Heart right ventricle (tissue), 16 donors: ENCODE measurements around the gene VPS37D. TPM values are rescaled to one million over a fixed set of nuclear protein-coding genes. Genes with fewer than 3 reads are reported as not detected.
A peak's percentile ranks its signal among the peaks of the same experiment; 100 is the strongest.

Experiments used
- ATAC-seq, 8 donors: fragments of 200-7000 bp; cut with Tn5 transposase; one replicate each; pipeline ENCODE4 v1.9.1; 2020; ENCODE audit warnings: mild to moderate bottlenecking in 8 of 8, moderate library complexity in 8 of 8, moderate number of reproducible peaks in 1 of 8
- DNase-seq, 2 donors: peaks; one replicate each; pipeline ENCODE4 v3.0.0-alpha.2; 2020
- H3K27ac ChIP-seq, 10 donors: fragments of 200-600 bp; sonication (generic) in 2 of 10; one replicate each; pipeline versions ENCODE4 v1.5.0 to v1.8.0; 2020 to 2022; ENCODE audit warnings: mild to moderate bottlenecking in 3 of 10
- H3K27me3 ChIP-seq, 7 donors: fragments of 200-600 bp; one replicate each; pipeline ENCODE4 v1.8.0; 2021 to 2022; ENCODE audit warnings: mild to moderate bottlenecking in 2 of 7
- H3K36me3 ChIP-seq, 9 donors: fragments of 200-600 bp; sonication (generic) in 1 of 9; one replicate each; pipeline versions ENCODE4 v1.5.0 to v1.8.0; 2020 to 2022; ENCODE audit warnings: mild to moderate bottlenecking in 2 of 9
- H3K4me1 ChIP-seq, 9 donors: fragments of 200-600 bp; sonication (generic) in 1 of 9; one replicate each; pipeline versions ENCODE4 v1.5.0 to v1.8.0; 2020 to 2022; ENCODE audit warnings: mild to moderate bottlenecking in 4 of 9
- H3K4me3 ChIP-seq, 10 donors: fragments of 200-600 bp; sonication (generic) in 2 of 10; one replicate each; pipeline versions ENCODE4 v1.5.0 to v1.8.0; 2020 to 2022; ENCODE audit warnings: mild to moderate bottlenecking in 7 of 10, moderate library complexity in 2 of 10
- H3K9me3 ChIP-seq, 11 donors: fragments of 200-600 bp in 10 of 11; sonication (generic) in 2 of 11; one replicate each; pipeline versions ENCODE4 v1.5.0 to v1.8.0; 2013 to 2022; ENCODE audit warnings: mild to moderate bottlenecking in 2 of 11, control low read depth in 1 of 11, moderate library complexity in 1 of 11
- WGBS, 2 donors: extraction: QIAGEN DNeasy Blood & Tissue Kit; methylation state at CpG; one replicate each; pipeline ENCODE4 v1.1.7; 2013; ENCODE audit warnings: inconsistent platforms in 1 of 2; 5-methylcytosine and 5-hydroxymethylcytosine counted together
- intact Hi-C, 10 donors: fragments of 100-400 bp; cut with DNase I; formaldehyde crosslinking; loops; one replicate each; pipeline versions ENCODE4 v1.11.1 to v1.14.2; 2022
- polyA plus RNA-seq, 2 donors: library from polyadenylated mRNA; stranded (reverse); fragments of 200-250 nt; gene quantifications; one replicate each; pipeline ENCODE4 v1.2.3, GENCODE V29; 2013
- total RNA-seq, 10 donors: library from RNA; stranded (reverse); fragmentation: NEBNext Ultra II Directional in 3 of 10; extraction: Animal tissue kit (Norgen Biotek cat#: 25700) in 3 of 10; gene quantifications; one replicate each; pipeline versions ENCODE4 v1.2.1 to v1.2.4, GENCODE V29; 2021 to 2023
- TF ChIP-seq, protein P1 (sequence below), 9 donors: fragments of 200-600 bp; sonication (generic) in 2 of 9; IDR thresholded peaks; one replicate each; pipeline versions ENCODE4 v1.5.0 to v1.8.0; 2021 to 2022; ENCODE audit warnings: antibody characterized with exemption in 9 of 9, mild to moderate bottlenecking in 5 of 9, moderate library complexity in 1 of 9
- donor health status: Arrhythmogenic right ventricular cardiomyopathy.
- donor health status: ischemic (EF 13 %, LVEDD 7.1; RV severe dilation, severe dysfunction).
- donor health status: healthy with polysubstance abuse.
- donor health status: DM: no; HTN: yes; CAD: no.
- donor health status: DM: no; HTN: no; CAD: no.
- donor health status: ischemic (EF 25% LVEDD 6.9; RV normal size, moderate dysfunction).
- donor health status: ischemic (EF 25% LVEDD 5.7; RV mildly dilated, moderate dysfunction).
- donor health status: healthy.
- donor health status: DM: yes; HTN: yes; CAD: no.
- donor health status: Ischemic cardiomyopathy.
- donor health status: ischemic (EF 35%, LVEDD 5.7; RV mildly dilated, moderate dysfunction).
- donor health status: nonischemic (EF 11% LVEDD 7.7; RV severe dilation, severe dysfunction).
- donor health status: DM: yes; HTN: yes; CAD: no.
- donor health status: PGD.
- donor health status: ischemic (EF 29% LVEDD 5.4; RV normal size, mild dysfunction).
- donor health status: nonischemic (EF 23%, LVEDD 6.1; RV moderate dilation, normal function).

VPS37D gene
- total and polyA plus RNA-seq, 12 donors = 1.1 to 3.6 (median 2.1) TPM

DNA sequence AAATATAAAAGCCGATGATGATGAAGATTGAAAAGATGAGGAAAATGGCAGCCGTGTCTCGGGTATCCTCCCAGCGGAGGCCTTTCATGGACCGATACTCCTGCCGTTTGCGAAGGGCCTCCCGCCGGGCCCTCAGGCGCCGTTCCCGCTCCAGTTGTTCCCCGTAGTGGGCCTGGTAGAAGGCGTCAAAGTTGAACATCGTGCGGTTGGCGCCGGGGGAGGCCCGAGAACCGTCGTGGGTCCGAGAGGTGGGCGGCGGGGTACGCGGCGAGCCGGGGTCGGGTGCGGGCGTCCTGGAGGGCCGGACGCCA lies 15.1 kb downstream of the VPS37D start:
- DNase-seq (no peak), ATAC-seq (no peak)
- H3K27me3 ChIP-seq = no peaks in the 10 kb centered on the region
- whole genome bisulfite sequencing, 2 donors = 0 to 1% methylated on average over 33 of the region's 33 CpGs
- peak overlapping the region in 9 of 10 donors; percentile 79 to 93 (median 87) for H3K27ac ChIP-seq
- intact Hi-C loops = loop anchor here in 2 of 10 donors (10.0 kb wide), 2 partner anchors 52 to 108 kb away; partner anchors contain the start of genes ABHD11 (in 1 of the 2) and TBL2 (in 1 of the 2)
- H3K9me3 ChIP-seq = no peaks in the 10 kb centered on the region
- H3K4me1 ChIP-seq = peaks cover 10 to 55% (median 33%) of the 10 kb centered on the region in 9 donors
- H3K36me3 ChIP-seq = peaks cover 0 to 34% (median 9%) of the 10 kb centered on the region in 9 donors
- peak overlapping the region; percentile 85 to 99 (median 96) for H3K4me3 ChIP-seq
- TF ChIP-seq, protein P1, sequence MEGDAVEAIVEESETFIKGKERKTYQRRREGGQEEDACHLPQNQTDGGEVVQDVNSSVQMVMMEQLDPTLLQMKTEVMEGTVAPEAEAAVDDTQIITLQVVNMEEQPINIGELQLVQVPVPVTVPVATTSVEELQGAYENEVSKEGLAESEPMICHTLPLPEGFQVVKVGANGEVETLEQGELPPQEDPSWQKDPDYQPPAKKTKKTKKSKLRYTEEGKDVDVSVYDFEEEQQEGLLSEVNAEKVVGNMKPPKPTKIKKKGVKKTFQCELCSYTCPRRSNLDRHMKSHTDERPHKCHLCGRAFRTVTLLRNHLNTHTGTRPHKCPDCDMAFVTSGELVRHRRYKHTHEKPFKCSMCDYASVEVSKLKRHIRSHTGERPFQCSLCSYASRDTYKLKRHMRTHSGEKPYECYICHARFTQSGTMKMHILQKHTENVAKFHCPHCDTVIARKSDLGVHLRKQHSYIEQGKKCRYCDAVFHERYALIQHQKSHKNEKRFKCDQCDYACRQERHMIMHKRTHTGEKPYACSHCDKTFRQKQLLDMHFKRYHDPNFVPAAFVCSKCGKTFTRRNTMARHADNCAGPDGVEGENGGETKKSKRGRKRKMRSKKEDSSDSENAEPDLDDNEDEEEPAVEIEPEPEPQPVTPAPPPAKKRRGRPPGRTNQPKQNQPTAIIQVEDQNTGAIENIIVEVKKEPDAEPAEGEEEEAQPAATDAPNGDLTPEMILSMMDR (IDR thresholded peaks at IDR 0.05) = no peak

- peak within 1 kb of the TSS; percentile 85 to 99 (median 96) for H3K4me3 ChIP-seq
- ATAC-seq (peak; percentile 95 to 99 (median 98)), DNase-seq (peak; percentile 97 to 98)
- whole genome bisulfite sequencing, 2 donors = 0 to 1% methylated on average over 68 of the region's 68 CpGs
- no peaks in the 10 kb centered on the region for H3K27me3 ChIP-seq
- H3K4me1 ChIP-seq = peaks cover 10 to 55% (median 33%) of the 10 kb centered on the region in 9 donors
- H3K36me3 ChIP-seq = peaks cover 0 to 34% (median 9%) of the 10 kb centered on the region in 9 donors
- no peaks in the 10 kb centered on the region for H3K9me3 ChIP-seq
- TF ChIP-seq, protein P1 (IDR thresholded peaks at IDR 0.05) = peak in 4 of 9 donors; percentile 10 to 32 (median 14)
- peak within 1 kb of the TSS in 9 of 10 donors; percentile 79 to 93 (median 87) for H3K27ac ChIP-seq
- intact Hi-C loops = loop anchor here in 2 of 10 donors (10.0 kb wide), 2 partner anchors 52 to 108 kb away; partner anchors contain the start of genes ABHD11 (in 1 of the 2) and TBL2 (in 1 of the 2)
Measured at GRCh38 chr7:73683056-73683787, 15.6 kb downstream of the VPS37D start, which contains the start of the genes BUD23 and DNAJC30. TSS of gene BUD23 (plus strand) at chr7:73683597. CDS start at chr7:73683626, 29 bp downstream. TSS of gene DNAJC30 (minus strand) at chr7:73683453. CDS start at chr7:73683423, 30 bp downstream.

DNA sequence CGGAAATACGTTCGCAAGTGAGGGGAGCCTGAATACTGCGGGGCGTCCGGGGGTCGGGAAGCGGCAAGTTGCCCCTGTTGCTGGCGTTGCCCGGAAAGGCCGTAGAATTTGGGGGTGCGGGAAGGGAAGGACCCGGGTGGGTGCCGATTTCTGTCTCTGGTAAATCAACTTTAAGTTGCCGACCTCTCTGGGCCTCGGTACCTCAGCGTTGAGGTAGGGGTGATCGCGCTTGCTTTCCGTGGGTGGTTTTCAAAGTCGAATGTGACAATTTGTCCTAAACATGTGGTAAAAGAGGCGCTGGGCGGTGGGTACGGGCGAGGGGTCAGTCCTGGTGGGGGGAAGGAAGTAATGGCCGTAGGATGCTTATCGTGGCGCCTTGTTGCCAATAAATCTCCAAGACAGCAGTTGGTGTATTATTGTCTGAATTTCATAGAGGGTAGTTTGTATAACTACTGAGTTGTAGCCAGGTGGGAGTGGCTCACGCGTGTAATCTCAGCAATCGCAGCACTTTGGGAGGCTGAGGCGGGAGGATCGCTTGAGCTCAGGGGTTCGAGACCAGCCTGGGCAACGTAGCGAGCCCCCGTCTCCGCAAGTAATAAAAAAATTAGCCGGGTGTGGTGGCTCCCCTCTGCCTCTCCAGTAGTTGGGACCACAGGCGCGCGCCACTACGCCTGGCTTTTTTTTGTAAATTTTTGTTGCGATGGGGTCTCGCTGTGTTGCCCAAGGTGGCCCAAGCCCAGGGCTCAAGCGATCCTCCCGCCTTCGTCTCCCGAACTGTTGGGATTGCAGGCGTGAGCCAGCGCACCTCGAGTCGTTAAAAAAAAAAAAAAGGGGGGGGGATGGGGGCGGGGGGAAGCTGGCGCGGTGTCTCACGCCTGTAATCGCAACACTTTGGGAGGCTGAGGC lies 16.4 kb downstream of the VPS37D start:
- peaks cover 0 to 35% (median 14%) of the 10 kb centered on the region in 9 donors for H3K36me3 ChIP-seq
- ATAC-seq = peak in 2 of 8 donors; percentile 2
- no peak for DNase-seq
- no peaks in the 10 kb centered on the region for H3K27me3 ChIP-seq
- peak overlapping the region; percentile 85 to 99 (median 96) for H3K4me3 ChIP-seq
- intact Hi-C loops = loop anchor here in 2 of 10 donors (10.0 kb wide), 2 partner anchors 51 to 109 kb away; partner anchors contain the start of genes ABHD11 (in 1 of the 2) and TBL2 (in 1 of the 2)
- H3K4me1 ChIP-seq = peaks cover 10 to 50% (median 33%) of the 10 kb centered on the region in 9 donors
- TF ChIP-seq, protein P1 (IDR thresholded peaks at IDR 0.05) = no peak
- 27 to 28% methylated on average over 57 to 58 of the region's 58 CpGs for WGBS, 2 donors
- no peaks in the 10 kb centered on the region for H3K9me3 ChIP-seq
- H3K27ac ChIP-seq = peak overlapping the region in 9 of 10 donors; percentile 73 to 93 (median 87)
